CD1c-positive myeloid dendritic cell (primary cell): ENCODE data around the gene CLTC.
"Not testable (repeated sequence)": the region's sequence is repeated elsewhere in the genome, so short reads cannot be mapped to it uniquely, and the experiment has no call there.

Experiments
- DNase-seq: peaks from one replicate; pipeline ENCODE4 v3.0.0-alpha.2; 2016; ENCODE audit errors: extremely low spot score

The CLTC gene

DNA sequence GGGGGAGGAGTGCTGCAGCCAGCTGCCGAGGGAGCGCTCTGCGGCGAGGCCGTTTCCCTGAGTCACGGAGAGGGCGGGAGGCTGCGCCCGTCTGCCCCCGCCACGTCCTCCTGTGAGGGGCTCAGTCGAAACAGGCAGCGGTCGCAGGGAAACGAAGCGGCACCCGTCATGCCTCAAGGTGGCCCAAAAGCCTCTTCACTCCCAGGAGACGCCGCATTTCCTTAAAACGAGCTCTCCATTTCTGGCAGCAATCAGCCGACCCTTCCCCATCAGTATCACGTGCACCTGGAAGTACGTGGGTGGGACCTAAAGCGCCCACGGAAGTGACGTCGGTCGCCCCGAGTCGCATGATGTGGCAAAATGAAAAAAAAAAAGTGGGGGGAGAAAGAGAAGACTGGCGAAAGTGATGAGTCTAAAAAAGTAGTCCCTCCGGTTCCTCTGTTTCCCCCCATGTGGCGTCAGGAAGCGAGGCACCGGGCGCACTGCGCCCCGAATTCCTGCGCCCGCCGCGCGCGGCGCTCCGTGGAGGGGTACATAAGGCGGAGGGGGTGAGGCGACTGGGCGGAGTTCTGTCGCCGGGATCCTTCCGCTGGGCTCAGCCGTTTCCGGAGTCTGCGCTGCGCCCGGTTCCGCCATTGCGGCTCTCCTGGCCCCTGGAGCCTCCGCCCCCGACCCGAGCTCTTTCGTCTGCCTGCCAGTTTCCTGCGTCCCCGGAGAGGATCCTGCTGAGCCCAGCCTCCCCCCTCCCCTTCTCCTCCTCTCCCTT is at the start of gene CLTC:
CLTC (plus strand) TSS at position 598 of the 766 bp plus-strand sequence. CDS start 237 bp downstream, outside the sequence.
- DNase-seq: peak; percentile 98

DNA sequence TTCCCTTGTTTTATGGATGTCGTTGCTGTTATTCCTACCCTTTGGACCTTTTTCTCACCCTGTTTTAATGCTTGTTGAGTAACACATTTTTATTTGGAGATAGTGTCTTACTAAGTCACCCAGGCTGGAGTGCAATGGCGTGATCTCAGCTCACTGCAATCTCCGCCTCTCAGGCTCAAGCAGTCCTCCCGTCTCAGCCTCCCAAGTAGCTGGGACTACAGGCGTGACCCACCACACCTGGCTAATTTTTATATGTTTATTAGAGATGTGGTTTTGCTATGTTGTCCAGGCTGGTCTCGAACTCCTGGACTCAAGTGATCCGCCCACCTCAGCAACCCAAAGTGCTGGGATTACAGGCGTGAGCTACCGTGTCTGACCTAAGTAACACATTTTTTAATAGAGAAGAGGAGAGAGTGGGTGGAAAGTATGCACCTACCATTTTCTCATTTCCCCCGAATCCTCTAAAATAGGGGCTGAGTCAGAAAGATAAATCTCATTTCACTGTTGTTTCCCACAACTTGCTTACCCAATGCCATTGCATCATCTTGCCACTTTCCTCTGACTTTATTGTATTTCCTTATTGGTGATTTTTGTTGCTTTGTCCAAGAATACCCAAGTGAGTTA is 47.3 kb upstream of the CLTC start:
- peak; percentile 90 for DNase-seq

DNA sequence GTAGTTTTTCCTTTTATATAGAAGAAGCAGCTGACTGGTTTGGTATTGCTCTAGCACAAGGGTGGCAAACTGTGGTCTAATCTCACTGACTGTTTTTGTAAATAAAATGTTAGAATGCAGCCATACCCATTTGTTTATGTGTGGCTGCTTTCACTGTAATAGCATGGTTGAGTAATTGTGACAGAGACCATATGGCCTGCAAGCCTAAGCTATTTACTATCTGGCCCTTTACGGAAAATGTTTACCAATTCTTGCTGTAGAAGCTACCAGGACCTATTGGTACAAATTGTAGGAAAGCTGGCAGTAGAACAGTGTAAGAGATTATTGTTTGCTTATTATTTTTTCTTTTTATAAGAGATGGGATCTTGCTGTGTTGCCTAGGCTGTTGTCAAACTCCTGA is 35.5 kb upstream of the CLTC start:
- not testable (repeated sequence) for DNase-seq

DNA sequence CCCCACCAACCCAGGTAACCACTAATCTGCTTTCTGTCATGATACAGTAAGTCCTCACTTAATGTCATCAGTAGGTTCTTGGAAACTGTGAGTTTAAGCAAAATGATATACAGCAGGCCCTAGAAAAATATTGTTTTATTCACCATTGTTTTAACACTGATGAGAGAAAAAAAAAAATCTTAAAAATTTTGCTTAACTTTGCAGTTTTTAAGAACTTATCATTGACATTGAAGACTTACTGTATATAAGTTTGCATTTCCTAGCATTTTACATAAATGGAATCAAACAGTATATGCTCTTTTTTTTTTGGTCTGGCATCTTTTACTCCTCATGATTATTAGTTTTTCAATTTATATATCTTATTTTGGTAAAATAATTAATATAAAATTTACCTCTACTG is 19.5 kb upstream of the CLTC start:
- no peak for DNase-seq

DNA sequence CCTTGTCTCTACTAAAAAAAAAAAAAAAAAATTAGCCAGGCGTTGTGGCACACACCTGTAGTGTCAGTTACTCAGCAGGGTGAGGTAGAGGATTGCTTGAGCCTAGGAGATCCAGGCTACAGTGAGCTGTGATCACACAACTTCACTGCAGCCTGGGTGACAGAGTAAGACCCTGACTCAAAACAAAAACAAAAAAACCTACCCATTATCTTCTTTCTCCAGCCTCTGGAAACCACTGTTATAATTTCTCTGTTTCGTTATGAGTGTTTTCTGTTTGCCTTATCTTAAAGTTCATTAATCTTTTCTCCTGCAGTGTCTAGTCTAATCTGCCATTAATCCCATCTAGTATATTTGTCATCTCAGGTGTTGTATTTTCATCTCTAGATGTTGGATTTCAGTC is 18.6 kb upstream of the CLTC start:
- DNase-seq: no peak

DNA sequence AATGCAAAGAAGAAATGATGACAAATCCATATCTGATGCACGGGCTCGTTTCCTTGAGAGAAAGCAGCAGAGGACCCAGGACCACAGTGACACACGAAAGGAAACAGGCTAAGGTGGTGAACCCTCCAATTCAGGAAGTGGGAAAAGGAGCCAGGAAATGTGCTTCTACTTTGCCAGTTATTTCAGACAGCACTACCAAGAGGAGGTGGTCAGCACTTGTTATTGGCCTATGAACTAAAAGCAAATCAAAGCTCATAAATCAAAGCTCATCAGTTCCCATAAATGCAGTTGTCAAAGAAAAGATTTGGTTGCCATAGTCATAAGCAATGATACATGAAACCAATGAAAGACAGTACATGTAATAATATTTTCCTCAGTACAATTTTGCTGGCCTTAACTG is 12.6 kb upstream of the CLTC start:
- DNase-seq: no peak

DNA sequence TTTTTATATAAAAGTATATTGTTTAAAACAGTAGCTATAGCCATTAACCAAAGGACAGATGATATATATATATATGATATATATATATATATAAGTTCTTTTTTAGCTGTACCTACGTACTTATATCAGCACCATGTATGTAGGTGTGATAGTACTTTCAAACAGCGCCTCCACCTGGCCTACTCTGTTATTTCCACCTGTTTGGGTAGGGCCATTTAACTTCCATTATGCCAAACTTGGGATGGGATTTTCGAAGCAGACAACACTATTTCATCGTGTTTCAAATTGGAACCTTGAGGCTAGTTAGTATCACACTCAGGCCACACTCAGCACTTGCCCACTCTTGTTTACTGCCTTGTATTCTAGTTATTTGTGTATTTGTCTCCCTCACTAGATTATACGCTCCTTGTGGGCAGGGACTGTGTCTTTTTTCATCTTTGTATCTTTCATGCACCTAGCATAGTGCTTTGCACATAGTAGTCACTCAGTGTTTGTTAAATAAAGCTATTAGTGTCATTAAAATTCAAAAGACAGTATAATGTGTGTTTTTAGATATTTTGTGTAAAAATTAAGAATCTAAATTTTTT is 11.8 kb upstream of the CLTC start:
- DNase-seq: peak; percentile 40

DNA sequence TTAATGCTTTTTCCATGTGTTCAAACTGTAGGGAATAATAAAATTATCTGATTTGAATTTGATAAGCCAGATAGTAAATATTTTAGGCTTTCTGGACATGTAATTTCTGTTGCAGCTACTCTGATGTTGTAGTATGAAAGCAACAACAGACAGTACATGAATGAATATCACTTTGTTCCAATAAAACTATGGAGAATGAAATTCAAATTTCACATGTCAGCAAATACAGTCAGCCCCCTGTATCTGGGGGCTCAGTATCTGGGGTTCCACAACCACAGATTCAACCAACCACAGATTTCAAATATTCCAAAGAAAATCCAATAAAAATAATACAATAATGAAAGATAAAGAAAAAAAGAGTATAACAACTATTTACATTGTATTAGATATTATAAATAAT is 8.2 kb upstream of the CLTC start:
- DNase-seq: no peak

DNA sequence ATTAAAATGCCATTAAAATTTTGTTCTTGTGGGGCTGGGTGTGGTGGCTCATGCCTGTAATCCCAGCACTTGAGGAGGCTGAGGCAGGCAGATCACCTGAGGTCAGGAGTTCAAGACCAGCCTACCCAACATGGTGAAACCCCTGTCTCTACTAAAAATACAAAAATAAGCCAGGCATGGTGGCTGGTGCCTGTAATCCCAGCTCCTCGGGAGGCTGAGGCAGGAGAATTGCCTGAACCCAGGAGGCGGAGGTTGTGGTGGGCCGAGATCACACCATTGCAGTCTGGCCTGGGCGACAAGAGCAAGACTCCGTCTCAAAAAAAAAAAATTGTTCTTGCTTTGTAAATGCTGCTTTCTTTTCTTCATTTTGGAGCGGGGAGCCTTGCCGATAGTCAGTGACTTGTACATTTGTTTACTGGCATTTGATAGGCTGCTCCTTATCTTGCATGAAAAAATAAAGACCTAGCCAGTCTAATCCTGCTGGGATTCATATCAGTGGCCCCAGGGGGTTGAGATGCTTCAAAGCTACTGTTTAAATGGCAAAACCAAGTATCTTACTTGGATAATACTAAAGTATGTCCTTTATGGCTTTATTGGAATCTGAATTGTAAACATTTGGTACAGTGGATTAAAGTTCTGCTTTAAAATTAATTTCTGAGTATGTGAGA is 3.3 kb upstream of the CLTC start:
- no peak for DNase-seq

DNA sequence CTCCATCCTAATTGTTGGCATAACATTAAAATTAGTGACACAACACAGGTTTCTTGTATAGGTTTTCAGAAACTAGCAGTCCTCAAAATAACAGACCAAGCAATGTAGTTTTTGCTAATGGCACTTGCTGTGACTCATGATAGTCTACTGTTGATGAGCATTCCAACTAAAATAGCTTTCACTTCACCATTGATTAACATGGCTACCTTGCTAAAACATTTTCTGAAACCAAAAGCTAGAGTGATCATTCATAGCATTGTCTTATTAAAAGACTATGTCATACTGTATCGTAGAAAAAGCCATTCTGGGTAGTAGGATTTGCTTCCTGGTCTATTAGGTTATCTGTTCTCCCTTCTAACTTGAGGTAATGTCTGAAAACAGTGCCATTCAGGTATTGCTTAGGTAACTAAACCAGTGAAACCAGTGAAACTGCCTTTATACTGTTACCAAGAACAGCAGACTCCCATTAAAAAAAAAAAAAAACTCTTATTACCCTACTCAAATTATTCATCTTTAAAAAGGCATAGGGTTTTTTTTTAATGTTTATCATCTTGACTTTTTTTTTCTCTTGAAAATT is 2.5 kb upstream of the CLTC start:
- DNase-seq: no peak

DNA sequence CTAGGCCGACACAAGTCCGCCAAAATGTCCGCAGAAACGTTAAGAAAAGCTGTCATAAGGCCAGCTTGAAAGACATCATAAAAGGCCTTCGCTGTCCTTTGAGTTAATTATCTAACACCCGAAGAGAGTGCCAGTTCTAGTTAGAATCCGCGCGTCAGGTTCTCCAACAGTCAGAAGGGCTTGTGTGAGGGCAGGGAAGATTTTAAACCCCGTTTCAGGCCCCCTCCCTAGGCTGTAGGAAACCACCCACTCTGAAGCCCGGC is 729 bp upstream of the CLTC start:
- no peak for DNase-seq

DNA sequence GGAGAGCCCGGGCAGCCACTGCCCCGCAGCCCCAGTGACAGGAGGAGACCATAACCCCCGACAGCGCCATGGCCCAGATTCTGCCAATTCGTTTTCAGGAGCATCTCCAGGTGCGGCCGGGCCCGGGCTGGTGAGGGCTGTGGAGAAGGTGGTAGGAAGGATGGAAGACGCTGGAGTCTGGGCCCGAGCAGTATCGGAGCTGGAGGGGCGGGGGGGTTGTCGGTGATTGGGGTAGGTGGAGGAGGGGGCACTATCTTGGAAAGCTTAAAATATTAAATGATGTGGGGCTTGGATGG is 317 bp downstream of the CLTC start:
- DNase-seq: no peak

DNA sequence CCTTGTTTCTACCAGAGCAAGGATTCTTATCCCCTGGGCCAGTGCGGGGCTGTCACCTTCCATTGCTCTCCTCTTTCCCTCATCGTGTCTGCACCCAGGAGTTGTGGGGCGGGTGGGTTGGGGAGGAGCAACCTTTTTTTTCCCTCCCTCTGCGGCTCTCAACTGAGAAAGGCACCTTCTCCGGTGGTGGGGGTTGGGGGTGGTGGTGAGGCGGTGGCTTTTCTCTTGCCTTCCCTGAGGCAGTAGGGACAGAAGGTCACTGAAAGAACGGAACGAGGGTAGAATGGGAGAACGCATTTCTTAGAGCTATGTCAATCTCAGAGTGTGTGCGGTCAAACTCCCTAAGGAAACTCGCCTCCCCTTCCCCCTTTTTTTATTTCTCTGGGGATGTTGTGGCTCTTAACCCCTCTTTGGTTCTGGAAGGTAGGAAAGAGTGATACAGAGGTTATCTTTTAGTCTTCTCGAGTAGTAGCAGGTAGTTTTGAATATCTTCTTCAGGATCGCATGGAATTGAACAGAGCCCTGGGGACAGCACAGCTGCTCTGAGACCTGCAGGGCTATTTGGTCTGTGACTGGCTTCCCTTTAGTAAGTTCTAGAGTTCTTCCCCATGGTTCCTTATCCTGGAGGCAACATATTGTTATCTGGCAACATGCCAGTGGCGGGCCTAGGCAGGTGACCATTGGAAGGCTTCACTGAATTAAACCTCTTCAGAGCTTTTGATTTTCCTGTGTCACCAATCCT is 994 bp downstream of the CLTC start:
- peak; percentile 73 for DNase-seq

DNA sequence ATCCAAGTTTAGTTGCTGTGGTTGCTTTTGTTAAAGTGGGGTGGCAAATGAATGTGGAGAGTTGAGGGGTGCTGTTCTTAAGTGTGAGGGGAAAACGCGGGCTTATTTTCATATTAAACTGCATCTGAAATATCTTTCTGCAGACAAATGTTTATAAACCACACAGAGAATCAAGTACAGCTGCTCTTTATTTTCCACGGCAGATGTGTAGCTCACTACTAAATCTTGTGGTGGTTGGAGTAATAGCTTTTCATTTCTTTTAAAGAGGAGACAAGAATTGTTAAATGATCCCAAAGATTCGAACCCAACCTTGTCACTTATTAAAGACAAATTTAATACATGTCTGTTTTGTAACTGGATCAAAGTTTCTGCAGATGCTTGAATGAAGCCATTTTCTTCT is 2.1 kb downstream of the CLTC start:
- no peak for DNase-seq

DNA sequence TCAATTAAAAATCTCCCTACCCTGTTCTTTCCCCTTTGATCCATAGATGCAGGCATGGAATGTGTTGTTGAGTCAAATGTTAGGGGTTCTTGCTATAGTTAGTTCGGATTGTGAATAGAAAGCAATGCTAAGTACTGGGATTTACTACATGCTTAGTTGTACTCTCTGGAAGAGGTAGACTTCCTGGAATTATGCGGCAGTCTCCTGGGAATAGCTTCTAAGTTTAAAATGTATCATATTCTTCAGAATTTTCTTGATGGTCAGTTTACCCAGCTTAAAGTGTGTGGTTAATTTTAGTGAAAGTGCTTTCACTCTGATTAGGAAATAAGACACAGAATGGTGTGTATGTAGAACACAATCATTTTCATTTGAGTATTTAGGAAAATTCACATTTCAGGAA is 3.5 kb downstream of the CLTC start:
- DNase-seq: no peak

DNA sequence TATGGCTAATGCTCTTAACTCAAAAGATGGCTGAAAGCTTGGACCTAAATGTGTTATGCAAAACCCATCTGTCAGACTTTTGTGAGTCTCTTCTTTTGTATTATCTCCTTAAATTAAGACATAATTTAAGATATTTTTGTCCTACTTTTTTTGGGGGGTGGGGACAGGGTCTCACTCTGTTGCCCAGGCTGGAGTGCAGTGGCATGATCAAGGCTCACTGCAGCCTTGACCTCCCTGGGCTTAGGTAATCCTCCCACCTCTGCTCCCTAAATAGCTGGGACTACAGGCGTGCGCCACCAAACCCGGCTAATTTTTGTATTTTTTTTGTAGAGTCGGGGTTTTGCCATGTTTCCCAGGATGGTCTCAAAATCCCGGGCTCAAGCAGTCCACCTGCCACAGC is 7.1 kb downstream of the CLTC start:
- DNase-seq: no peak

DNA sequence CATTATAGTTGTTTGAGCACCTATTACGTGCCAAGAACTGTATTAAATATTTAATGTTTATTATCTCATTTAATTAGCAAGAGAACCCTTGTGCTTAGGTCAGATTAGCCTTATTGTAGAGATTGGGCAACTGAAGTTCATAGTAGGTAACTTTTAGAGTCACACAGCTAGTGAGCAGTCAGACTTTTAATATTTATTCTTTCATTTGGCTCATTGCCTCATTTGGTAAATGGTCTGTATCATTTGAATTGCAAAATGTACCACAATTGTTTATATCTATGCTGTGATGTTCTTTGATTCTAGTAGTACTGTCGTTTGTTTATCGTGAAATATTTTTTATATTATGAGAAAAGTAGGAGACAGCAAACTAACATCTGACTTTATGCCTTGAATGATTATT is 7.6 kb downstream of the CLTC start:
- DNase-seq: no peak

DNA sequence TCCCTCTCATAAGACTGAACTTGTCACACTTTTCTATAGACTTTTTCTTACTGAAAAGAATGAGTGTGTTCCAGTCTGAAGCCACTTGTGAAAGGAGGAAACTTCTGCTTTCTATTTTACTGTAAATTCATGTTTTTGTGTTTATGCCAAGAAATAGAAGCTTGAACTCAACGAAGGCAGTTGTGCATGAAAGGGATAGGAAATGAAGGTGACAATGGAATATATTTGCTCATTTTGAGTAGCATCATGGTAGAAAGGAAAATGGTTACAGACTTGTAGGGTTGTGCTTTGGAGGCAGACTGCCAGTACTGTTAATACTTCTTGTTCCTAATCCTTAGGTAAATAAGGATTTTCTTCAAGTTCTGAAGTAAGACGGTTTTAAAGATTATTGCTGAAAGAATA is 8.1 kb downstream of the CLTC start:
- DNase-seq: peak; percentile 73

DNA sequence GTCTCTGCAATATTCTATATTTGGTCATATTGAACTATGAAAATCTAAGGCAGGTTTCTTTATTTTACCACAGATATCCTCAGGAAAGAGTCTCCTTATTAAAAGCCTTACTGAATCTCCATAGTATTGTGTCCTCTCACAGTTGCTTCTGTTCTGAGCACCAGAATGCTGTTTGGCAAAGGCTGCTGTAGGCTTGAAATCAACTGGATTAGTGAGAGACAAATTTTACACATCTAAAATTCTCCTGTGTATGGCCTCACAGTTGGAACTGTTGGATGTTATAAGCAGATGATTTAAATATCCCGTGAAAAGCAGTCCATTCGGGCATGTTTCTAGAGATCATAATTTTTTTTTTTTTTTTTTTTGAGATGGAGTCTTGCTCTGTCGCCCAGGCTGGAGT is 9.5 kb downstream of the CLTC start:
- no peak for DNase-seq

DNA sequence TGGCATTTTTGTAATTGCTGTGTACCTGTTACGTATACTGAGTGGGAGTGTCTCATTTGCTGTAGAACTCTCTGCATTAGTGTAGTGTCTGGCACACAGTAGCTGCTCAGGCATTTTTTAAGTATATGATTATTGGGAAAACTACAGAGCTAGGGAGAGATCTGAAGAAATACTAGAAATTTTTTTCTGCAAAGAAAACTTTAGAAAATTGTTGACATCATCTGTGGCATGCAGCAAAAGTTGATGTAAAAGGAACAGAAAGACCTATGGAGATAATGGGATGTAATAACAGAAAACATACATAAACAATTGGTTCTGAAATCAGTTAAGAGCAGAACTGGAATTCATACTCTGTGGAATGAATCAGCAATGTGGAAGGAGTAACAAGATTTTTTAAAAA is 11.6 kb downstream of the CLTC start:
- DNase-seq: peak; percentile 22

DNA sequence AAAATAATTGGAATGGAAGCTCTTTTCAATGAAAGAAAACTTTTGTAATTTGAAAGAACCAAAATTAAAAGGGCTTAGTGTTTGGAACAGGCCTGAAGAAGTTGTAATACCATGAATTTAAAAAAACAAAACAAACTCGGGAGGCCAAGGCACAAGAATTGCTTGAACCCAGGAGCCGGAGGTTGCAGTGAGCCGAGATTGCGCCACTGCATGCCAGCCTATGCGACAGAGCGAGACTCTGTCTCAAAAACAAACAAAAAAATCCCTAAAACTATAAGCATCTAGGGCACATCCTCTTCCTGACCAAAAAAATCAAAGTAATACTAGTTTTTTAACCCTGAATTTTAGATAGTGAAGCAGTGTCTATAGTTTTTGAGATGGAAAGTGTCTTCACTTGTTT is 12.7 kb downstream of the CLTC start:
- DNase-seq: no peak

DNA sequence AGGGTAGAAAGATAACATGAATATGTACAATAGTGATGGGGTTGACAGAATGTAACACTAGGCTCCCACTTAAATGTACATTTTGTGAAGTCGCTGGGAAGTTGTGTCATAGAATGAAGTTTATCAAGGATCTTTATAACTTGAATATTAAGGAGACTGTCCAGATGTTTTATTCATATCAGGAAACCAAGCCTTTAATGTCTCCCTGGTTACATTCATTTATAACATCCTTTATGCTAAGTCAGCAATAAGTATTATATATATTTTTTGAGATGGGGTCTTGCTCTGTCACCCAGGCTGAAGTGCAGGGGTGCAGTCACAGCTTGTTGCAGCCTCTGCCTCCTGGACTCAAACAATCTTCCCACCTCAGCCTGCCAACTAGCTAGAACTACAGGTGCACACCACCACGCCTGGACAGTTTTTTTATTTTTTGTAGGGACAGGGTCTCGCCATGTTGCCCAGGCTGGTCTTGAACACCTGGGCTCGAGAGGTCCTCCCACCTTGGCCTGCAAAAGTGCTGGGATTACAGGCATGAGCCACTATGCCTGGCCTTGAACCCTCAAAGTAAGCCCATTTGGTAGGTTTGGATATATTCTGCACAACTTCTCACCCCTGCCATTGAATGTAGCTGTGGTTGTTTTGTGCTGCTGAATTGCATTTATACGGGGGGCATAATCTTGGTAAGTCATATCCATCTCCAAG is 14.1 kb downstream of the CLTC start:
- no peak for DNase-seq
